CD1c-positive myeloid dendritic cell (primary cell): Measurements from ENCODE around the gene PPP1R36.
"Not testable (repeated sequence)": the region's sequence is repeated elsewhere in the genome, so short reads cannot be mapped to it uniquely, and the experiment has no call there.

ENCODE experiments used
- DNase-seq: peaks from one replicate; pipeline ENCODE4 v3.0.0-alpha.2; 2016; ENCODE audit errors: extremely low spot score

Gene PPP1R36

GRCh38 chr14:64612021-64612380 lies 62.2 kb downstream of the PPP1R36 start:
- no peak for DNase-seq

GRCh38 chr14:64612971-64613666 lies 63.4 kb downstream of the PPP1R36 start:
- no peak for DNase-seq

GRCh38 chr14:64614166-64614565 lies 64.4 kb downstream of the PPP1R36 start:
- no peak for DNase-seq

GRCh38 chr14:64614805-64615391 lies 65.1 kb downstream of the PPP1R36 start:
- no peak for DNase-seq

GRCh38 chr14:64617872-64618408 lies 68.2 kb downstream of the PPP1R36 start:
- not testable (repeated sequence) for DNase-seq

GRCh38 chr14:64620910-64621309 lies 71.1 kb downstream of the PPP1R36 start:
- no peak for DNase-seq

- no peak for DNase-seq
Observed at GRCh38 chr14:64623554-64624165, 73.9 kb downstream of the PPP1R36 start.

GRCh38 chr14:64625386-64626232 lies 75.8 kb downstream of the PPP1R36 start:
- no peak for DNase-seq

GRCh38 chr14:64628940-64629408 lies 79.2 kb downstream of the PPP1R36 start:
- no peak for DNase-seq

GRCh38 chr14:64630778-64631177 lies 81.0 kb downstream of the PPP1R36 start:
- DNase-seq = no peak

GRCh38 chr14:64631222-64631621 lies 81.5 kb downstream of the PPP1R36 start:
- not testable (repeated sequence) for DNase-seq

- DNase-seq = no peak
Observed at GRCh38 chr14:64632056-64632455, 82.3 kb downstream of the PPP1R36 start.

GRCh38 chr14:64634558-64634957 lies 84.8 kb downstream of the PPP1R36 start:
- DNase-seq = no peak

- DNase-seq = peak; percentile 84
Observed at GRCh38 chr14:64636208-64636979, 86.6 kb downstream of the PPP1R36 start.

- DNase-seq = no peak
Observed at GRCh38 chr14:64636980-64637429, 87.2 kb downstream of the PPP1R36 start.

- DNase-seq = no peak
Observed at GRCh38 chr14:64637735-64638473, 88.1 kb downstream of the PPP1R36 start.

GRCh38 chr14:64638625-64639024 lies 88.9 kb downstream of the PPP1R36 start:
- DNase-seq = no peak
